Spinal cord (tissue), 10 donors: ENCODE measurements around the gene FOXO1. TPM values are rescaled to one million over a fixed set of nuclear protein-coding genes. Genes with fewer than 3 reads are reported as not detected.

Experiments
- DNase-seq, 6 donors: peaks; one replicate each; pipeline versions ENCODE4 v3.0.0 to v3.0.0-alpha.2; 2013 to 2015; ENCODE audit warnings: low spot score in 6 of 6, low read depth in 4 of 6
- H3K27ac ChIP-seq: one replicate; pipeline ENCODE4 v1.5.1; 2013; ENCODE audit warnings: low read depth, low read length, control low read depth
- H3K27me3 ChIP-seq: one replicate; pipeline ENCODE4 v1.6.1; 2013; ENCODE audit warnings: low read length; ENCODE audit not compliant: control insufficient read depth, insufficient read depth
- H3K36me3 ChIP-seq: one replicate; pipeline ENCODE4 v1.6.1; 2013; ENCODE audit warnings: low read length; ENCODE audit not compliant: control insufficient read depth, insufficient read depth
- H3K4me1 ChIP-seq: one replicate; pipeline ENCODE4 v1.6.1; 2013; ENCODE audit warnings: low read length; ENCODE audit not compliant: control insufficient read depth, insufficient read depth
- H3K4me3 ChIP-seq: one replicate; pipeline ENCODE4 v1.5.1; 2013; ENCODE audit warnings: low read depth, low read length, control low read depth
- H3K9me3 ChIP-seq: one replicate; pipeline ENCODE4 v1.6.1; 2013; ENCODE audit warnings: low read length; ENCODE audit not compliant: control insufficient read depth, insufficient read depth
- WGBS: methylation state at CpG from one replicate; pipeline ENCODE4 v1.1.5; 2013; ENCODE audit warnings: missing lambda C conversion rate; ENCODE audit not compliant: insufficient coverage; 5-methylcytosine and 5-hydroxymethylcytosine counted together
- polyA plus RNA-seq, 2 donors: library from polyadenylated mRNA; unstranded; fragments of 120-200 nt; gene quantifications; one replicate each; pipeline ENCODE4 v1.2.1, GENCODE V29; 2013; ENCODE audit not compliant: insufficient read length in 2 of 2
- total RNA-seq, 2 donors: library from RNA; depleted of rRNA in 1 of 2; stranded (reverse); fragments of 120-200 nt in 1 of 2; fragments of >200 nt in 1 of 2; gene quantifications; one replicate each; pipeline versions ENCODE4 v1.2.3 to v1.2.4, GENCODE V29; 2013 to 2014
- donor health status: healthy.

FOXO1 gene
- total and polyA plus RNA-seq, 4 donors: 10.8 to 39.1 (median 19.6) TPM

GRCh38 chr13:40578055-40578454 is 88.4 kb downstream of the FOXO1 start:
- H3K4me3 ChIP-seq: no peak overlapping the region
- H3K27me3 ChIP-seq: no peaks in the 10 kb centered on the region
- WGBS: 86% methylated on average over 2 of the region's 3 CpGs
- no peaks in the 10 kb centered on the region for H3K36me3 ChIP-seq
- DNase-seq: no peak
- no peaks in the 10 kb centered on the region for H3K9me3 ChIP-seq
- no peak overlapping the region for H3K27ac ChIP-seq
- no peaks in the 10 kb centered on the region for H3K4me1 ChIP-seq

GRCh38 chr13:40576369-40576768 is 90.1 kb downstream of the FOXO1 start:
- WGBS: 85% methylated on average over 3 of the region's 4 CpGs
- Histone ChIP-seq H3K27me3 (no peaks in the 10 kb centered on the region), H3K27ac (no peak overlapping the region), H3K4me1 (peaks cover 1% of the 10 kb centered on the region), H3K36me3 (no peaks in the 10 kb centered on the region), H3K4me3 (no peak overlapping the region), H3K9me3 (no peaks in the 10 kb centered on the region)
- DNase-seq: no peak

DNA sequence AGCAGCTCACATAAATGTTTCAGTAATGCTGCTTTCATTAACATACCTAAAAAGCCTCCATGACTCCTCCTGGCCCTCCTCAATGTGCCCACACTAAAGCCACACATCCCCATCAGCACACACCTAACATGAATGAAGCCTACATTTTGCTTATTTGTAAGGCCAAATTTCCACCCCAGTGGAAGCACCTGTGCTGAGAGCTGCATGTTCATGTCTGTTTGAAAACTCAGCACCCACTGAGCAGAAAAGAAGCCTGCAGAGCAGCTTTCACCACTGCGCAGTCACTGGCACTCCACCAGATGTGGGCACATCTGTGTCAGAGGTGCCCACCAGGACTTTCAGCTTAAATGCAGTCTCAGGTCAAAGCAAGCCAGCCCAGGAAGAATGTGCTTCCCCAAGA is 93.5 kb downstream of the FOXO1 start:
- Histone ChIP-seq H3K4me1 (peaks cover 3% of the 10 kb centered on the region), H3K36me3 (no peaks in the 10 kb centered on the region), H3K27me3 (no peaks in the 10 kb centered on the region), H3K9me3 (no peaks in the 10 kb centered on the region), H3K27ac (no peak overlapping the region), H3K4me3 (no peak overlapping the region)
- WGBS: 100% methylated on average over 1 of the region's 1 CpG
- no peak for DNase-seq

- no peaks in the 10 kb centered on the region for H3K27me3 ChIP-seq
- peak in 1 of 6 donors; percentile 67 for DNase-seq
- H3K9me3 ChIP-seq: no peaks in the 10 kb centered on the region
- no peak overlapping the region for H3K4me3 ChIP-seq
- H3K27ac ChIP-seq: no peak overlapping the region
- H3K4me1 ChIP-seq: peaks cover 3% of the 10 kb centered on the region
- no peaks in the 10 kb centered on the region for H3K36me3 ChIP-seq
- WGBS: 80% methylated on average over 1 of the region's 6 CpGs
Observed at GRCh38 chr13:40571338-40571963, 95.0 kb downstream of the FOXO1 start.

DNA sequence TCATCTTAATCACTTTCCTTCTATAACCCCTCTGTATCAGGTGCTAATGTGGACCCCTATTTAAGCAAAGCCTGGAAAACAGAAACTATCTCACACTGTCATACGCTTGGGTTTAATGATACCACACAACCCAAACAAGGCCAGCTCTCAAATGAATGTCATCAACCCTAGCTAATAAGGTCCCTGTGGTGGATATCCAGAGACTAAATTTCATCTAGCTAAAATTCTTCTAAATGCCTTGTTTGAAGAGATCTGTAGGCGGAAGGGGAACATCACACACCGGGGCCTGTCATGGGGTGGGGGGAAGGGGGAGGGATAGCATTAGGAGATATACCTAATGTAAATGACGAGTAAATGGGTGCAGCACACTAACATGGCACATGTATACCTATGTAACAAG is 95.5 kb downstream of the FOXO1 start:
- DNase-seq: no peak
- Histone ChIP-seq H3K27ac (no peak overlapping the region), H3K36me3 (no peaks in the 10 kb centered on the region), H3K27me3 (no peaks in the 10 kb centered on the region), H3K4me3 (no peak overlapping the region), H3K4me1 (peaks cover 3% of the 10 kb centered on the region), H3K9me3 (no peaks in the 10 kb centered on the region)
- 100% methylated on average over 1 of the region's 4 CpGs for WGBS

DNA sequence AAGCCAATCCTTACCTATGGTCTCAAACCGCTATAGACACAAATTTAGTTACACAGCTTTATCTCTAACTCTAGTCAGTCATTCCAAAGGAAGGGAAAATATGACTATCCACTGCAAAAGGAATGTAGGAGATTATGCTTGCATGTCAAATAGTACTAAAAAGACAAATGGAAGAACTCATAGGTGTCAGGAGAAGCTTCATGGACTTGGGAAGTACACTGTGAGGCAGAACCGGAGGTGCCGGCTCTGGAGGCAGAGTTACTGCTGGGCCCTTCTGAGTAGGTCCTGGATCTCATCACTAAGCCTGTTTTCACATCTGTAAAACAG is 97.5 kb downstream of the FOXO1 start:
- Histone ChIP-seq H3K4me3 (no peak overlapping the region), H3K27ac (peak overlapping the region; percentile 70), H3K9me3 (no peaks in the 10 kb centered on the region), H3K4me1 (peaks cover 9% of the 10 kb centered on the region), H3K36me3 (no peaks in the 10 kb centered on the region), H3K27me3 (no peaks in the 10 kb centered on the region)
- no peak for DNase-seq
- 73% methylated on average over 2 of the region's 3 CpGs for WGBS

DNA sequence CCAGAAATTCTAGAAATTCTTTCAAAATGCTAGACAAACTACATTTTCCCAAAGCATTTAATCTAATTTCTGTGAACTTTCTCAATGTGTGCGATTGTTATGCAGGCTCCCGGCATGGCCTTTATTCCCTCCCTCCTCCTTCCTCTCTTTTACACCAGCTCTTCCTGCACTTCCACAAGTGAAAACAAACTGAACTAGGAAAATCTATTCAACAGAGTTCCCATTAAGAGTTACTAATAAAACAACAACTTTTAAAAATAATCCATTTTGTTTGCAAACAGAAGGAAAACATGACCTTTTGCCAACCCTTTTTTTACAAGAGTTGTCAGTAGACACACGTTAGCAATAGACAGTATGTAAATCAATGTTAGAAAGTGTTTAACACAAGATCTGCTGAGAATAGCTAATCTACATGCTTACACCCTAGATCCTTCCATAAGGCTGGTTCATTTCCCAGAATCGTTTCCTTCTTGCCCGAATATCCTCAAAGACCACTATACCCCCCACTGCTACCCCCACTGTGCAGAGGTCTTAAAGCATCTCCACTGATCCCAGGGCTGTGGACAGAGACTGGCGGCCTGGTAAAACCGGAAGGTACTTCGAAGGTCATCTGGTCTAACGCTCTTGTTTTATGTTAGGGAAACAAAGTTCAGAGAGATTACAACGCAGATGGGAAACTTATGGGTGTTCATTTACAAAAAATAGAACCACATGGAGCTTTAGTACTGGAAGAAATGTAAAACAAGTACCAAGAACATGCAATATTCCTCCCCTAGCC is 98.0 kb downstream of the FOXO1 start:
- Histone ChIP-seq H3K4me3 (no peak overlapping the region), H3K9me3 (no peaks in the 10 kb centered on the region), H3K27me3 (no peaks in the 10 kb centered on the region), H3K27ac (peak overlapping the region; percentile 70), H3K36me3 (no peaks in the 10 kb centered on the region), H3K4me1 (peaks cover 12% of the 10 kb centered on the region)
- 55% methylated on average over 5 of the region's 10 CpGs for WGBS
- no peak for DNase-seq

DNA sequence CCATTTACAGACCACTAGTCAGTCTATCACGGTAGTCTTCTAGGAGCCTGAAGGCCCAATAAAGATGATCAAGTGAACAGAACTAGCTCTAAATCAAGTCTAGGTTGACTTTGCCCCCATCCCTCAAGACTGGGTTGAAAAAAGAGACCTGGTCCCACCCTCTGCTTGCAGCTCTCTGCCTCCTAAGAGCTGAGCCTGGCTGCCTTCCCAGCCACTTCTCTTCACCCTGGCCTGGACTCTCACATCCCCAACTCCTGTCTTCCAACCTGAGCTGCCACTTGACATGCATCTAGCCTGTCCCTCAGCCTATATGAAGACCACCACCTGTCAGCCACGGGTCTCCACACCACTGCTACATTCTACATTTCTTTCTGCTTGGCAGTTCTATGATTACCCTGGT is 99.6 kb downstream of the FOXO1 start:
- no peak overlapping the region for H3K27ac ChIP-seq
- 43% methylated on average over 1 of the region's 2 CpGs for WGBS
- no peaks in the 10 kb centered on the region for H3K9me3 ChIP-seq
- H3K4me3 ChIP-seq: no peak overlapping the region
- DNase-seq: no peak
- H3K27me3 ChIP-seq: no peaks in the 10 kb centered on the region
- H3K4me1 ChIP-seq: peaks cover 20% of the 10 kb centered on the region
- no peaks in the 10 kb centered on the region for H3K36me3 ChIP-seq

GRCh38 chr13:40565282-40566148 is 100.9 kb downstream of the FOXO1 start:
- WGBS: 100% methylated on average over 4 of the region's 5 CpGs
- Histone ChIP-seq H3K4me3 (no peak overlapping the region), H3K27ac (no peak overlapping the region), H3K36me3 (no peaks in the 10 kb centered on the region), H3K9me3 (no peaks in the 10 kb centered on the region), H3K27me3 (no peaks in the 10 kb centered on the region), H3K4me1 (peaks cover 17% of the 10 kb centered on the region)
- no peak for DNase-seq
